Measurements from ENCODE around the gene CARD11.

DNA sequence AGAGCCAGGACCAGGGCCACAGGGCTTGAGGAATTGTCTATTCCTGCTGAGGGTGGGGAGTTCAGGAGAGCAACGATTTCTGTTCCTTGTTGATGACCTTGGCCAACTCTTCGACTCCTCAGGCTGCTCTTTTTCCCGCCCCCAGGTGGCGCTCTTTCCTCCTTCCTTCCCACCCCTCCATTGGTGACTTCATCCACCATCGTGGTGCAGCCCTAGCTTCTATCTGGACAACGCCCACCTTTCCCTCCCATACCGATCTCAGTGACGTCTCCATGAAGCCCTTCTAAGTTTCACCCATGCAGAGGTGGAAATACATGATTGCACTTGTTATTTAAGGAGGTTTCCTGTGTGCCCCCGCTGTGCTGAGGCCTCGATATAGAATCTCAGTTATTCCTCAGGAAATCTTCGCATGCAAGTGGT lies 22.1 kb upstream of the CARD11 start:
- TF ChIP-seq MXI1 (IDR thresholded peaks at IDR 0.05; ENCODE audit: borderline replicate concordance, low read depth, low read length): no peak
- TF ChIP-seq POLR2A (IDR thresholded peaks at IDR 0.05; ENCODE audit: low read depth, low read length): no peak
- no peak for TF ChIP-seq CTCF (conservative IDR thresholded peaks at IDR 0.05; ENCODE audit: low read depth, low read length)
- TF ChIP-seq, protein P1, sequence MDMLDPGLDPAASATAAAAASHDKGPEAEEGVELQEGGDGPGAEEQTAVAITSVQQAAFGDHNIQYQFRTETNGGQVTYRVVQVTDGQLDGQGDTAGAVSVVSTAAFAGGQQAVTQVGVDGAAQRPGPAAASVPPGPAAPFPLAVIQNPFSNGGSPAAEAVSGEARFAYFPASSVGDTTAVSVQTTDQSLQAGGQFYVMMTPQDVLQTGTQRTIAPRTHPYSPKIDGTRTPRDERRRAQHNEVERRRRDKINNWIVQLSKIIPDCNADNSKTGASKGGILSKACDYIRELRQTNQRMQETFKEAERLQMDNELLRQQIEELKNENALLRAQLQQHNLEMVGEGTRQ (IDR thresholded peaks at IDR 0.05; ENCODE audit: low read depth, low read length): no peak

Measured in IMR-90 (cell line).